Esophagus muscularis mucosa (tissue), 4 donors: Measurements from ENCODE around the gene KRTAP5-8. TPM values are rescaled to one million over a fixed set of nuclear protein-coding genes. Genes with fewer than 3 reads are reported as not detected.

Experiments used
- DNase-seq: peaks from one replicate; pipeline ENCODE4 v3.0.0-alpha.2; 2017; ENCODE audit errors: extremely low spot score
- H3K27ac ChIP-seq, 4 donors: fragments of 200-600 bp; sonication (generic); replicated peaks in 1 of 4; 1 replicate in 3 of 4; 2 replicates in 1 of 4; pipeline ENCODE4 v1.5.1; 2016 to 2019; ENCODE audit warnings: mild to moderate bottlenecking in 1 of 4
- H3K27me3 ChIP-seq, 4 donors: fragments of 200-600 bp; sonication (generic); one replicate each; pipeline versions ENCODE4 v1.5.1 to v1.6.0; 2016 to 2019
- H3K36me3 ChIP-seq, 4 donors: fragments of 200-600 bp; sonication (generic); one replicate each; pipeline ENCODE4 v1.5.1; 2016 to 2019
- H3K4me1 ChIP-seq, 4 donors: fragments of 200-600 bp; sonication (generic); one replicate each; pipeline ENCODE4 v1.5.1; 2016 to 2019
- H3K4me3 ChIP-seq, 4 donors: fragments of 200-600 bp; sonication (generic); 1 replicate in 2 of 4; 2 replicates in 2 of 4; pipeline ENCODE4 v1.5.1; 2016 to 2019; ENCODE audit warnings: mild to moderate bottlenecking in 4 of 4, moderate library complexity in 1 of 4
- H3K9me3 ChIP-seq, 4 donors: fragments of 200-600 bp; sonication (generic); 1 replicate in 3 of 4; 2 replicates in 1 of 4; pipeline ENCODE4 v1.5.1; 2016 to 2019
- CTCF ChIP-seq, 3 experiments: fragments of 200-600 bp in 2 of 3; fragments of 450-650 bp in 1 of 3; sonication (generic) in 2 of 3; IDR thresholded peaks; one replicate each; pipeline ENCODE4 v1.5.1; 2017 to 2019; ENCODE audit warnings: antibody characterized with exemption in 3 of 3, mild to moderate bottlenecking in 2 of 3, moderate library complexity in 1 of 3
- EP300 ChIP-seq: sonication (generic); formaldehyde crosslinking; IDR thresholded peaks from one replicate; pipeline ENCODE4 v1.6.1; 2017; ENCODE audit warnings: antibody characterized with exemption
- POLR2A ChIP-seq: fragments of 450-650 bp; IDR thresholded peaks from one replicate; pipeline ENCODE4 v1.6.1; 2017; ENCODE audit warnings: antibody characterized with exemption, moderate library complexity, mild to moderate bottlenecking, low read depth
- POLR2AphosphoS5 ChIP-seq, 2 donors: sonication (generic); formaldehyde crosslinking; IDR thresholded peaks; one replicate each; pipeline ENCODE4 v1.6.1; 2017; ENCODE audit warnings: antibody characterized with exemption in 2 of 2
- WGBS: methylation state at CpG from one replicate; pipeline ENCODE4 v1.1.5; 2018; 5-methylcytosine and 5-hydroxymethylcytosine counted together
- intact Hi-C: fragments of 100-400 bp; cut with DNase I; formaldehyde crosslinking; loops from one replicate; pipeline ENCODE4 v1.15.1; 2023
- total RNA-seq, 4 donors: library from RNA; depleted of rRNA; stranded (reverse); fragments of >200 nt; gene quantifications; one replicate each; pipeline versions ENCODE4 v1.1.0 to v1.2.1, GENCODE V29; 2016

Gene KRTAP5-8
- total RNA-seq, 4 donors from 2014 or later, result not detected

GRCh38 chr11:71548716-71549151, 10.9 kb downstream of the KRTAP5-8 start:
- 50% methylated on average over 1 of the region's 5 CpGs for WGBS
- DNase-seq, result no peak
- intact Hi-C loops, result no loop called here

GRCh38 chr11:71551711-71552110, 13.9 kb downstream of the KRTAP5-8 start:
- Histone ChIP-seq H3K27ac (no peak overlapping the region), H3K27me3 (peaks cover 0 to 35% (median 0%) of the 10 kb centered on the region in 4 donors), H3K4me1 (no peaks in the 10 kb centered on the region), H3K9me3 (no peaks in the 10 kb centered on the region), H3K36me3 (no peaks in the 10 kb centered on the region), H3K4me3 (no peak overlapping the region)
- intact Hi-C loops, result no loop called here
- DNase-seq, result no peak
- 92% methylated on average over 1 of the region's 1 CpG for WGBS
- no peak for TF ChIP-seq POLR2A

More at GRCh38 chr11:71548716-71549151, 10.9 kb downstream of the KRTAP5-8 start:
- Histone ChIP-seq H3K36me3 (no peaks in the 10 kb centered on the region), H3K27me3 (peaks cover 0 to 39% (median 0%) of the 10 kb centered on the region in 4 donors), H3K4me3 (no peak overlapping the region), H3K9me3 (no peaks in the 10 kb centered on the region), H3K27ac (no peak overlapping the region), H3K4me1 (no peaks in the 10 kb centered on the region)
- TF ChIP-seq POLR2AphosphoS5 (IDR thresholded peaks at IDR 0.05) (no peak), POLR2A (no peak), EP300 (no peak), CTCF (IDR thresholded peaks at IDR 0.05) (no peak)

GRCh38 chr11:71554996-71555395, 17.2 kb downstream of the KRTAP5-8 start:
- H3K27ac ChIP-seq, result no peak overlapping the region
- no peaks in the 10 kb centered on the region for H3K36me3 ChIP-seq
- no CpG with 5 or more reads among the region's 6 CpGs for WGBS
- no peak for DNase-seq
- no peaks in the 10 kb centered on the region for H3K9me3 ChIP-seq
- peaks cover 0 to 10% (median 0%) of the 10 kb centered on the region in 4 donors for H3K27me3 ChIP-seq
- TF ChIP-seq CTCF (IDR thresholded peaks at IDR 0.05) (no peak), POLR2A (no peak), POLR2AphosphoS5 (IDR thresholded peaks at IDR 0.05) (no peak), EP300 (no peak)
- intact Hi-C loops, result no loop called here
- H3K4me1 ChIP-seq, result no peaks in the 10 kb centered on the region
- H3K4me3 ChIP-seq, result no peak overlapping the region

GRCh38 chr11:71555508-71555907, 17.7 kb downstream of the KRTAP5-8 start:
- intact Hi-C loops, result no loop called here
- TF ChIP-seq POLR2A, result no peak
- no peak for TF ChIP-seq CTCF (IDR thresholded peaks at IDR 0.05)
- TF ChIP-seq EP300, result no peak
- no peak for TF ChIP-seq POLR2AphosphoS5 (IDR thresholded peaks at IDR 0.05)
- Histone ChIP-seq H3K4me3 (no peak overlapping the region), H3K27ac (no peak overlapping the region), H3K9me3 (no peaks in the 10 kb centered on the region), H3K27me3 (peaks cover 0 to 10% (median 0%) of the 10 kb centered on the region in 4 donors), H3K36me3 (no peaks in the 10 kb centered on the region), H3K4me1 (no peaks in the 10 kb centered on the region)
- WGBS, result 83% methylated on average over 6 of the region's 11 CpGs
- DNase-seq, result no peak

GRCh38 chr11:71556018-71556417, 18.2 kb downstream of the KRTAP5-8 start:
- Histone ChIP-seq H3K36me3 (no peaks in the 10 kb centered on the region), H3K27me3 (peaks cover 0 to 10% (median 0%) of the 10 kb centered on the region in 4 donors), H3K9me3 (no peaks in the 10 kb centered on the region), H3K27ac (no peak overlapping the region), H3K4me1 (no peaks in the 10 kb centered on the region), H3K4me3 (no peak overlapping the region)
- WGBS, result 81% methylated on average over 4 of the region's 4 CpGs
- DNase-seq, result no peak
- intact Hi-C loops, result no loop called here
- TF ChIP-seq EP300 (no peak), CTCF (IDR thresholded peaks at IDR 0.05) (no peak)
